SK-N-SH (cell line): ENCODE data around the gene GALNTL6. TPM values are rescaled to one million over a fixed set of nuclear protein-coding genes. Genes with fewer than 3 reads are reported as not detected.
A peak's percentile ranks its signal among the peaks of the same experiment; 100 is the strongest.

Experiments used
- CTCF ChIA-PET: fragments of 300-600, 350-600 bp; formaldehyde crosslinking; extraction: SDS; loops from one replicate; lab custom pipeline; 2021; lab: Yijun Ruan, JAX
- POLR2A ChIA-PET: fragments of 350-600 bp; sonication (Branson Sonifier 250); formaldehyde crosslinking; extraction: SDS; loops from one replicate; lab custom pipeline; 2020; ENCODE audit warnings: antibody characterized with exemption, inconsistent platforms; lab: Yijun Ruan, JAX
- DNase-seq: peaks from one replicate; pipeline ENCODE4 v3.0.0; 2012
- H2AFZ ChIP-seq: fragments of 200-600 bp; sonication (generic); 2 replicates; pipeline ENCODE4 v1.8.1; 2016; ENCODE audit warnings: antibody characterized with exemption, mild to moderate bottlenecking, low read depth
- H3F3A ChIP-seq: fragments of 200-600 bp; sonication (generic); replicated peaks from 2 replicates; pipeline ENCODE3; 2016; ENCODE audit warnings: antibody characterized with exemption, mild to moderate bottlenecking; ENCODE audit not compliant: insufficient read depth
- H3K27ac ChIP-seq, 2 experiments: fragments of 200-500 bp in 1 of 2; fragments of 200-600 bp in 1 of 2; sonication (Bioruptor generic) in 1 of 2; sonication (generic), shearing (Covaris generic) in 1 of 2; 2 replicates each; pipeline versions ENCODE4 v1.5.1 to v1.6.1; 2014 to 2016; ENCODE audit warnings: low read depth in 2 of 2, inconsistent platforms in 1 of 2, low read length in 1 of 2, mild to moderate bottlenecking in 1 of 2, mixed read lengths in 1 of 2
- H3K27me3 ChIP-seq: fragments of 200-600 bp; sonication (generic), shearing (Covaris generic); 2 replicates; pipeline ENCODE4 v1.6.1; 2016; ENCODE audit warnings: mixed run types; ENCODE audit not compliant: insufficient read depth
- H3K36me3 ChIP-seq, 2 experiments: fragments of 200-500 bp in 1 of 2; fragments of 200-600 bp in 1 of 2; sonication (Bioruptor generic) in 1 of 2; sonication (generic) in 1 of 2; replicated peaks in 1 of 2; 2 replicates each; pipeline versions ENCODE3 to v1.5.1; 2014 to 2016; ENCODE audit warnings: low read length in 1 of 2, mild to moderate bottlenecking in 1 of 2; ENCODE audit not compliant: insufficient read depth in 2 of 2, control insufficient read depth in 1 of 2
- H3K4me1 ChIP-seq, 2 experiments: fragments of 200-500 bp in 1 of 2; fragments of 200-600 bp in 1 of 2; sonication (Bioruptor generic) in 1 of 2; sonication (generic), shearing (Covaris generic) in 1 of 2; 2 replicates each; pipeline versions ENCODE4 v1.5.1 to v1.6.1; 2014 to 2016; ENCODE audit warnings: low read depth in 1 of 2, low read length in 1 of 2, mixed run types in 1 of 2; ENCODE audit not compliant: insufficient read depth in 2 of 2, control insufficient read depth in 1 of 2
- H3K4me2 ChIP-seq: fragments of 200-600 bp; sonication (generic), shearing (Covaris generic); 2 replicates; pipeline ENCODE4 v1.6.1; 2017; ENCODE audit warnings: mixed run types
- H3K4me3 ChIP-seq, 2 experiments: fragments of 200-500 bp in 1 of 2; fragments of 200-600 bp in 1 of 2; sonication (Bioruptor generic) in 1 of 2; sonication (generic), shearing (Covaris generic) in 1 of 2; 2 replicates each; pipeline versions ENCODE4 v1.5.1 to v1.8.1; 2014 to 2016; ENCODE audit warnings: low read depth in 2 of 2, inconsistent platforms in 1 of 2, low read length in 1 of 2, mild to moderate bottlenecking in 1 of 2, mixed read lengths in 1 of 2, moderate library complexity in 1 of 2
- H3K79me2 ChIP-seq: fragments of 200-600 bp; sonication (generic); 2 replicates; pipeline ENCODE4 v1.8.1; 2017; ENCODE audit warnings: mild to moderate bottlenecking; ENCODE audit not compliant: insufficient read depth
- H3K9ac ChIP-seq: fragments of 200-600 bp; sonication (generic); 2 replicates; pipeline ENCODE4 v1.6.1; 2017; ENCODE audit warnings: mixed run types
- H3K9me2 ChIP-seq: fragments of 200-600 bp; sonication (generic); 2 replicates; pipeline ENCODE4 v1.6.1; 2017; ENCODE audit warnings: mixed run types
- H3K9me3 ChIP-seq: fragments of 200-600 bp; sonication (generic); 2 replicates; pipeline ENCODE4 v1.6.1; 2017; ENCODE audit warnings: mixed run types, mild to moderate bottlenecking, moderate library complexity
- H4K20me1 ChIP-seq: fragments of 200-600 bp; sonication (generic); 2 replicates; pipeline ENCODE4 v1.6.1; 2017; ENCODE audit warnings: mild to moderate bottlenecking, mixed run types; ENCODE audit not compliant: insufficient read depth
- EZH2phosphoT487 ChIP-seq: fragments of 200-600 bp; sonication (generic); IDR thresholded peaks from 2 replicates; pipeline ENCODE4 v1.6.1; 2017; ENCODE audit warnings: low read depth, mixed run types, mild to moderate bottlenecking, antibody characterized with exemption, moderate library complexity, borderline replicate concordance
- GATA2 ChIP-seq: sonication (generic); formaldehyde crosslinking; IDR thresholded peaks from 2 replicates; pipeline ENCODE4 v1.5.0; 2020; ENCODE audit warnings: mild to moderate bottlenecking, missing genetic modification reagents
- MAX ChIP-seq: IDR thresholded peaks from 2 replicates; pipeline ENCODE4 v1.4.0; 2012; ENCODE audit warnings: low read depth
- POLR2AphosphoS5 ChIP-seq: IDR thresholded peaks from 2 replicates; pipeline ENCODE4 v1.6.1; 2012; ENCODE audit warnings: low read depth, low read length
- RXRA ChIP-seq: IDR thresholded peaks from 2 replicates; pipeline ENCODE4 v1.4.0; 2012; ENCODE audit warnings: low read depth, mild to moderate bottlenecking, borderline replicate concordance
- TEAD4 ChIP-seq: IDR thresholded peaks from 2 replicates; pipeline ENCODE4 v1.4.0; 2012; ENCODE audit warnings: mild to moderate bottlenecking, borderline replicate concordance; ENCODE audit not compliant: insufficient read depth
- YY1 ChIP-seq: IDR thresholded peaks from 2 replicates; pipeline ENCODE4 v1.4.0; 2012; ENCODE audit warnings: low read depth, mild to moderate bottlenecking
- WGBS: methylation state at CpG from one replicate; pipeline ENCODE4 v1.1.6; 2017; ENCODE audit warnings: low lambda C conversion rate; 5-methylcytosine and 5-hydroxymethylcytosine counted together
- polyA plus RNA-seq, 3 experiments: library from polyadenylated mRNA; depleted of rRNA; stranded (reverse); fragments of >200 nt; gene quantifications; 2 replicates each; pipeline ENCODE4 v1.2.3, GENCODE V29; 2012

Gene GALNTL6
- polyA plus RNA-seq, 1 of the 3 experiments (the other 2 are of a cell fraction) = 0.07 TPM

GRCh38 chr4:172630280-172630679 lies 817.1 kb downstream of the GALNTL6 start:
- POLR2A ChIA-PET = no interaction called here
- no peak overlapping the region for H3K9ac ChIP-seq
- CTCF ChIA-PET = no interaction called here
- 34% methylated on average over 3 of the region's 3 CpGs for WGBS
- no peaks in the 10 kb centered on the region for H3K36me3 ChIP-seq
- no peaks in the 10 kb centered on the region; a peak in 1 of 4 replicates for H3K4me1 ChIP-seq
- no peak for DNase-seq
- no peak overlapping the region for H3K27ac ChIP-seq
- no peaks in the 10 kb centered on the region for H3K27me3 ChIP-seq
- 0 out of 2 replicates have a peak, but pooled peaks have one; percentile 18 for TF ChIP-seq GATA2
- no peak for TF ChIP-seq YY1
- H4K20me1 ChIP-seq = no peaks in the 10 kb centered on the region
- H3K9me2 ChIP-seq = no peaks in the 10 kb centered on the region
- H3F3A ChIP-seq = no peaks in the 10 kb centered on the region
- no peak overlapping the region for H3K4me2 ChIP-seq
- H3K9me3 ChIP-seq = no peaks in the 10 kb centered on the region
- H3K4me3 ChIP-seq = no peak overlapping the region
- no peaks in the 10 kb centered on the region for H3K79me2 ChIP-seq
- H2AFZ ChIP-seq = no peak overlapping the region

GRCh38 chr4:172631832-172632231 lies 818.6 kb downstream of the GALNTL6 start:
- DNase-seq = no peak
- Histone ChIP-seq H3K4me1 (no peaks in the 10 kb centered on the region; a peak in 1 of 4 replicates), H3K79me2 (no peaks in the 10 kb centered on the region), H3K27ac (no peak overlapping the region), H3K9me3 (no peaks in the 10 kb centered on the region), H3K4me2 (no peak overlapping the region), H3K9ac (no peak overlapping the region), H3K36me3 (no peaks in the 10 kb centered on the region), H3F3A (no peaks in the 10 kb centered on the region), H3K27me3 (no peaks in the 10 kb centered on the region), H4K20me1 (no peaks in the 10 kb centered on the region), H3K4me3 (no peak overlapping the region)
- POLR2A ChIA-PET = no interaction called here
- CTCF ChIA-PET = no interaction called here
- no peak for TF ChIP-seq GATA2
- TF ChIP-seq TEAD4 = no peak
- no peak for TF ChIP-seq RXRA
- TF ChIP-seq, all 33 proteins: peak for 0
- no peak overlapping the region for H2AFZ ChIP-seq
- no peaks in the 10 kb centered on the region for H3K9me2 ChIP-seq

- H3K4me2 ChIP-seq = no peak overlapping the region
- no peak for DNase-seq
- ChIA-PET POLR2A (no interaction called here), CTCF (no interaction called here)
- H3K4me3 ChIP-seq = no peak overlapping the region
- H3K9ac ChIP-seq = no peak overlapping the region
- H3K27me3 ChIP-seq = no peaks in the 10 kb centered on the region
- no peaks in the 10 kb centered on the region for H3K9me3 ChIP-seq
- H3K79me2 ChIP-seq = no peaks in the 10 kb centered on the region
- H3K9me2 ChIP-seq = no peaks in the 10 kb centered on the region
- no peak overlapping the region for H3K27ac ChIP-seq
- no peaks in the 10 kb centered on the region for H3F3A ChIP-seq
- WGBS = 42% methylated on average over 2 of the region's 2 CpGs
- H4K20me1 ChIP-seq = no peaks in the 10 kb centered on the region
- no peaks in the 10 kb centered on the region for H3K4me1 ChIP-seq
- H2AFZ ChIP-seq = no peak overlapping the region
- TF ChIP-seq POLR2AphosphoS5 = no peak
- no peak for TF ChIP-seq EZH2phosphoT487
- TF ChIP-seq MAX = no peak
- TF ChIP-seq, all 33 proteins: peak for 0
- no peaks in the 10 kb centered on the region for H3K36me3 ChIP-seq
These were observed 835.3 kb downstream of the GALNTL6 start for GRCh38 chr4:172648471-172648870.
